HepG2 (cell line): ENCODE data around the gene TEAD1. TPM values are rescaled to one million over a fixed set of nuclear protein-coding genes. Genes with fewer than 3 reads are reported as not detected.

Experiments
- ATAC-seq: fragments of 200-7000 bp; cut with Tn5 transposase; 3 replicates; pipeline ENCODE4 v1.9.1; 2020; ENCODE audit warnings: mild to moderate bottlenecking, moderate library complexity
- BruUV-seq: library from RNA; stranded (reverse); fragments of 400-500 nt; replicated peaks from 2 replicates; lab custom pipeline; 2021; lab: Mats Ljungman, UMichigan
- CTCF ChIA-PET: fragments of 300-600 bp; formaldehyde crosslinking; extraction: SDS; loops from one replicate; lab custom pipeline; 2021; ENCODE audit warnings: low total read pairs, inconsistent platforms, low intra/inter-chr PET ratio; lab: Yijun Ruan, JAX
- POLR2A ChIA-PET: fragments of 350-600 bp; sonication (Branson Sonifier 250); formaldehyde crosslinking; loops from one replicate; lab custom pipeline; 2020; ENCODE audit warnings: antibody characterized with exemption, inconsistent platforms; lab: Yijun Ruan, JAX
- DNase-seq: peaks from one replicate; pipeline ENCODE4 v3.0.0-alpha.2; 2015; ENCODE audit warnings: low spot score
- FAIRE-seq: peaks from 3 replicates; lab custom pipeline; 2011; peaks lifted over from hg19 to GRCh38; lab: Jason Lieb, UNC
- H2AFZ ChIP-seq: one replicate; pipeline ENCODE4 v1.6.1; 2011; ENCODE audit warnings: low read length, inconsistent platforms
- H3K27ac ChIP-seq: fragments of 300-600 bp; 3 replicates; pipeline ENCODE4 v1.8.0; 2011; ENCODE audit warnings: mixed run types, mild to moderate bottlenecking, mixed read lengths, low read length, inconsistent platforms; ENCODE audit not compliant: insufficient read depth; ENCODE audit errors: extremely low read length
- H3K27me3 ChIP-seq, 2 experiments: fragments of 200-600 bp in 1 of 2; 2 replicates in 1 of 2; 3 replicates in 1 of 2; pipeline versions ENCODE4 v1.6.0 to v1.8.0; 2011; ENCODE audit warnings: low read length in 2 of 2, mild to moderate bottlenecking in 2 of 2, moderate library complexity in 2 of 2, inconsistent platforms in 1 of 2; ENCODE audit not compliant: insufficient read depth in 2 of 2, control insufficient read depth in 1 of 2
- H3K36me3 ChIP-seq, 2 experiments: fragments of 200-600 bp in 1 of 2; replicated peaks in 1 of 2; 2 replicates in 1 of 2; 3 replicates in 1 of 2; pipeline versions ENCODE4 v1.5.1 to v1.8.0; 2011; ENCODE audit warnings: low read length in 2 of 2, inconsistent platforms in 1 of 2; ENCODE audit not compliant: insufficient read depth in 2 of 2, control insufficient read depth in 1 of 2
- H3K4me1 ChIP-seq: 2 replicates; pipeline ENCODE4 v1.5.1; 2012; ENCODE audit warnings: low read length, inconsistent platforms; ENCODE audit not compliant: insufficient read depth
- H3K4me2 ChIP-seq: 2 replicates; pipeline ENCODE4 v1.6.0; 2011; ENCODE audit warnings: low read depth, low read length, inconsistent platforms
- H3K4me3 ChIP-seq, 3 experiments: fragments of 200-600 bp in 1 of 3; sonication (generic), shearing (Covaris generic) in 1 of 3; replicated peaks in 1 of 3; 2 replicates each; pipeline ENCODE4 v1.5.1; 2011 to 2016; ENCODE audit warnings: low read length in 3 of 3, inconsistent platforms in 2 of 3, low read depth in 2 of 3, mild to moderate bottlenecking in 2 of 3, control low read depth in 1 of 3, mixed read lengths in 1 of 3; ENCODE audit not compliant: insufficient read depth in 1 of 3
- H3K79me2 ChIP-seq: one replicate; pipeline ENCODE4 v1.6.1; 2011; ENCODE audit warnings: low read length, inconsistent platforms; ENCODE audit not compliant: insufficient read depth
- H3K9ac ChIP-seq: 2 replicates; pipeline ENCODE4 v1.6.0; 2011; ENCODE audit warnings: mild to moderate bottlenecking, low read depth, low read length, inconsistent platforms; ENCODE audit not compliant: insufficient read depth
- H3K9me3 ChIP-seq: 2 replicates; pipeline ENCODE4 v1.5.1; 2012; ENCODE audit warnings: mild to moderate bottlenecking, low read length
- H4K20me1 ChIP-seq: 2 replicates; pipeline ENCODE4 v1.6.0; 2011; ENCODE audit warnings: inconsistent platforms, mild to moderate bottlenecking, low read length, moderate library complexity; ENCODE audit not compliant: insufficient read depth
- BHLHE40 ChIP-seq: IDR thresholded peaks from 2 replicates; pipeline ENCODE4 v1.6.1; 2011; ENCODE audit warnings: low read length, improper control_type of control experiment
- MIXL1 ChIP-seq: IDR thresholded peaks from 2 replicates; pipeline ENCODE4 v1.6.1; 2016
- NRL ChIP-seq: sonication (generic); formaldehyde crosslinking; IDR thresholded peaks from 2 replicates; pipeline ENCODE4 v1.5.0; 2020; ENCODE audit warnings: missing genetic modification reagents, mild to moderate bottlenecking, moderate library complexity, borderline replicate concordance
- TCF7L2 ChIP-seq: IDR thresholded peaks from 2 replicates; pipeline ENCODE4 v1.6.1; 2011; ENCODE audit warnings: mild to moderate bottlenecking, low read depth, low read length, moderate library complexity
- TMF1 ChIP-seq: sonication (generic); formaldehyde crosslinking; IDR thresholded peaks from 2 replicates; pipeline ENCODE4 v1.8.1; 2022; ENCODE audit warnings: low read depth, missing genetic modification reagents
- ZIK1 ChIP-seq: sonication (generic); formaldehyde crosslinking; IDR thresholded peaks from 2 replicates; pipeline ENCODE4 v1.5.0; 2020; ENCODE audit warnings: mild to moderate bottlenecking, low read depth, missing genetic modification reagents, borderline replicate concordance
- ZNF704 ChIP-seq: sonication (generic); formaldehyde crosslinking; IDR thresholded peaks from 2 replicates; pipeline ENCODE4 v1.8.1; 2023; ENCODE audit warnings: mild to moderate bottlenecking, inconsistent platforms, moderate library complexity, missing genetic modification reagents, borderline replicate concordance
- WGBS: methylation state at CpG from one replicate; pipeline ENCODE4 v1.1.6; 2017; ENCODE audit warnings: low lambda C conversion rate; 5-methylcytosine and 5-hydroxymethylcytosine counted together
- in situ Hi-C: cut with HindIII; loops from 2 replicates; pipeline ENCODE4 v1.10.0; 2017; ENCODE audit warnings: low pct_unique_long_range_greater_than_20kb; ENCODE audit not compliant: extremely low pct_ligation_motif_present
- intact Hi-C: fragments of 100-400 bp; cut with micrococcal nuclease; formaldehyde crosslinking; loops from one replicate; pipeline ENCODE4 v1.10.0; 2022; ENCODE audit not compliant: unreplicated experiment
- polyA plus RNA-seq, 8 experiments: library from polyadenylated mRNA; depleted of rRNA in 3 of 8; stranded (reverse) in 7 of 8; unstranded in 1 of 8; fragments of >200 nt; fragmentation: Illumina TruSeq in 4 of 8; extraction: Trizol in 4 of 8; gene quantifications; 2 replicates each; pipeline versions ENCODE4 v1.2.1 to v1.2.3, GENCODE V29; 2011 to 2016; ENCODE audit warnings: low read depth in 4 of 8, missing spikeins in 1 of 8, mixed read lengths in 1 of 8; ENCODE audit not compliant: insufficient read depth in 1 of 8
- total RNA-seq, 5 experiments: library from RNA; depleted of rRNA; stranded (reverse); fragments of >200 nt; fragmentation: Illumina TruSeq; extraction: Trizol; gene quantifications; 2 replicates each; pipeline ENCODE4 v1.2.3, GENCODE V29; 2016; ENCODE audit warnings: low read depth in 1 of 5
- TF ChIP-seq, protein P1 (sequence below): sonication (generic); formaldehyde crosslinking; IDR thresholded peaks from 2 replicates; pipeline ENCODE4 v1.4.0; 2020; ENCODE audit warnings: missing genetic modification reagents
- TF ChIP-seq, protein P2 (sequence below): sonication (generic); formaldehyde crosslinking; IDR thresholded peaks from 2 replicates; pipeline ENCODE4 v1.5.0; 2020; ENCODE audit warnings: mild to moderate bottlenecking, missing genetic modification reagents

The TEAD1 gene
- total and polyA plus RNA-seq, 2 of the 13 experiments (the other 11 are each of a cell fraction or from before 2014, with no cell fraction given), result 20.1 to 30.5 TPM

DNA sequence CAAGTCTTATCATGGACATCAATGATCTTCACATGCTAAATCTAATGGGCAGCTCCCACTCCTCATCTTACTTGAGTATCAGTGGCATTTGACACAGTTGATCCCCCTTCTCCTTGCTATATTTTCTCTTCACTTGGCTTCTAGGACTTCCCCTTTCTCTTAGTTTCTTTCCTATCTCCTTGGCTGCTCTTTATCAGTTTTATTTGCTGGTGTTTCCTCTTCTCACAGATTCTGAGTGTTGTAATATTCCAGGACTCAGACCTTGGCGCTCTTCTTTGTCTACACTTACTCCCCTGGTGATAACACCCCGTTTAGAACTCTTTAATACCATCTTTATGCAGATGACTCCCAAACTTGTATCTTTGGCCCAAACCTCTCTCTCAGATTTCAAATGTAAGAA is 301.0 kb downstream of the TEAD1 start:
- ATAC-seq, result no peak
- Histone ChIP-seq H3K9ac (no peak overlapping the region), H3K36me3 (no peaks in the 10 kb centered on the region), H3K4me2 (no peak overlapping the region), H3K4me1 (peaks cover 12% of the 10 kb centered on the region), H2AFZ (no peak overlapping the region), H3K27ac (no peak overlapping the region), H4K20me1 (no peaks in the 10 kb centered on the region), H3K27me3 (no peaks in the 10 kb centered on the region), H3K4me3 (no peak overlapping the region), H3K79me2 (no peaks in the 10 kb centered on the region), H3K9me3 (no peaks in the 10 kb centered on the region)
- intact Hi-C loops, result no loop called here
- TF ChIP-seq NRL (no peak), ZNF704 (CRISPR knock-in tag) (no peak), BHLHE40 (no peak), TCF7L2 (no peak), MIXL1 (no peak), ZIK1 (no peak), TMF1 (CRISPR knock-in tag) (no peak)
- TF ChIP-seq, protein P1, sequence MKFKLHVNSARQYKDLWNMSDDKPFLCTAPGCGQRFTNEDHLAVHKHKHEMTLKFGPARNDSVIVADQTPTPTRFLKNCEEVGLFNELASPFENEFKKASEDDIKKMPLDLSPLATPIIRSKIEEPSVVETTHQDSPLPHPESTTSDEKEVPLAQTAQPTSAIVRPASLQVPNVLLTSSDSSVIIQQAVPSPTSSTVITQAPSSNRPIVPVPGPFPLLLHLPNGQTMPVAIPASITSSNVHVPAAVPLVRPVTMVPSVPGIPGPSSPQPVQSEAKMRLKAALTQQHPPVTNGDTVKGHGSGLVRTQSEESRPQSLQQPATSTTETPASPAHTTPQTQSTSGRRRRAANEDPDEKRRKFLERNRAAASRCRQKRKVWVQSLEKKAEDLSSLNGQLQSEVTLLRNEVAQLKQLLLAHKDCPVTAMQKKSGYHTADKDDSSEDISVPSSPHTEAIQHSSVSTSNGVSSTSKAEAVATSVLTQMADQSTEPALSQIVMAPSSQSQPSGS (CRISPR knock-in tag), result no peak
- TF ChIP-seq, protein P2, sequence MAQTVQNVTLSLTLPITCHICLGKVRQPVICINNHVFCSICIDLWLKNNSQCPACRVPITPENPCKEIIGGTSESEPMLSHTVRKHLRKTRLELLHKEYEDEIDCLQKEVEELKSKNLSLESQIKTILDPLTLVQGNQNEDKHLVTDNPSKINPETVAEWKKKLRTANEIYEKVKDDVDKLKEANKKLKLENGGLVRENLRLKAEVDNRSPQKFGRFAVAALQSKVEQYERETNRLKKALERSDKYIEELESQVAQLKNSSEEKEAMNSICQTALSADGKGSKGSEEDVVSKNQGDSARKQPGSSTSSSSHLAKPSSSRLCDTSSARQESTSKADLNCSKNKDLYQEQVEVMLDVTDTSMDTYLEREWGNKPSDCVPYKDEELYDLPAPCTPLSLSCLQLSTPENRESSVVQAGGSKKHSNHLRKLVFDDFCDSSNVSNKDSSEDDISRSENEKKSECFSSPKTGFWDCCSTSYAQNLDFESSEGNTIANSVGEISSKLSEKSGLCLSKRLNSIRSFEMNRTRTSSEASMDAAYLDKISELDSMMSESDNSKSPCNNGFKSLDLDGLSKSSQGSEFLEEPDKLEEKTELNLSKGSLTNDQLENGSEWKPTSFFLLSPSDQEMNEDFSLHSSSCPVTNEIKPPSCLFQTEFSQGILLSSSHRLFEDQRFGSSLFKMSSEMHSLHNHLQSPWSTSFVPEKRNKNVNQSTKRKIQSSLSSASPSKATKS (CRISPR knock-in tag), result no peak
- ChIA-PET POLR2A (no interaction called here), CTCF (no interaction called here)
- no peak for DNase-seq
- WGBS, result 40% methylated on average over 2 of the region's 2 CpGs
- in situ Hi-C loops, result no loop called here
- no peak for FAIRE-seq
- no TSS peak for BruUV-seq
